GM21529 (cell line): ENCODE measurements around the gene CCM2.

Experiments used
- ATAC-seq: cut with Tn5 transposase; IDR thresholded peaks from one replicate; pipeline ENCODE4 v1.9.1; 2021; ENCODE audit not compliant: unreplicated experiment

CCM2 gene

GRCh38 chr7:45118292-45118691, 118.3 kb downstream of the CCM2 start:
- ATAC-seq, result no peak

- ATAC-seq, result no peak
Measured at GRCh38 chr7:45118889-45119331, 118.9 kb downstream of the CCM2 start.

GRCh38 chr7:45119550-45119949, 119.5 kb downstream of the CCM2 start:
- ATAC-seq, result no peak

DNA sequence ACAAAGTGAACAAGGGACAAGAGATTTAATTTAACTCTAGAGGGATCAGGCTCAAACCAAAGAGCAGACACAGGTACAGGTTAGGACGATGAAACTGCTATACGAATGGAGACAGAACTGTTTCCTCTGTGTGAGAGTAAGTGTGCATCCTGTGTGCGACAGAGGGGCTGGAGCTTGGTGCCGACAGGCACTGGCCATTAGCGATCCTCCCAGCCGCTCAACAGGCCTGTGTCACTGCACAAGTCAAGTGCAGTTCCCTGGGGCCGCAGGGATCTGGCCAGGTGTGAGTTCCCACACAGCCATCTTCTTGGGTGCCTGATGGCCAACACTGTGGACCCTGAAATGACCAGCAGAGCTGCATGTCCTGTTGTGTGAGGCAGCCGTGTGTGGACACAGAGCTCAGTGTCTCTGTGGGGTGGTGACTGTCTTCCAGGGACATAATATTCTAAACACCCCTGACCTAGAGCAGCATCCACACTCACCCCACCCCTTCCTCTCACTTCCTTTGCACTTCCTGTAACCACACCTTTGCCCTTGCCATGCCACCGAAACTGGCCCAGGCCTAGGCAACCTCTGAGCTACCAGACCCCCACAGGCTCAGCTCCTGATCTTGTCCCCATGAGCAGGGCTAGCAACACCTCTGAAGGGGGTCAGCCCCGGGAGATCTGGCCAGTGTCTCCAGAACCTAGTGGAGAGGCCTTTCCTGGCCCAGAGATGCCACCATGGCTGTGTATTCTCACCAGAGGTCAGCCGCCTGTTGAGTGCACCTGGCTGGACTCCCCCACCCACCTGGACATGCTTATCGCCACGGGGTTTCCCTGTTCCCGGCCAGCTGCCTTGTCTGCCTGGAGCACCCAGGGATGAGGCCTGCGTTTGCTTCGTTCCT, 123.2 kb downstream of the CCM2 start:
- ATAC-seq, result no peak

- ATAC-seq, result no peak
Measured at GRCh38 chr7:45123913-45124710, 124.1 kb downstream of the CCM2 start.

DNA sequence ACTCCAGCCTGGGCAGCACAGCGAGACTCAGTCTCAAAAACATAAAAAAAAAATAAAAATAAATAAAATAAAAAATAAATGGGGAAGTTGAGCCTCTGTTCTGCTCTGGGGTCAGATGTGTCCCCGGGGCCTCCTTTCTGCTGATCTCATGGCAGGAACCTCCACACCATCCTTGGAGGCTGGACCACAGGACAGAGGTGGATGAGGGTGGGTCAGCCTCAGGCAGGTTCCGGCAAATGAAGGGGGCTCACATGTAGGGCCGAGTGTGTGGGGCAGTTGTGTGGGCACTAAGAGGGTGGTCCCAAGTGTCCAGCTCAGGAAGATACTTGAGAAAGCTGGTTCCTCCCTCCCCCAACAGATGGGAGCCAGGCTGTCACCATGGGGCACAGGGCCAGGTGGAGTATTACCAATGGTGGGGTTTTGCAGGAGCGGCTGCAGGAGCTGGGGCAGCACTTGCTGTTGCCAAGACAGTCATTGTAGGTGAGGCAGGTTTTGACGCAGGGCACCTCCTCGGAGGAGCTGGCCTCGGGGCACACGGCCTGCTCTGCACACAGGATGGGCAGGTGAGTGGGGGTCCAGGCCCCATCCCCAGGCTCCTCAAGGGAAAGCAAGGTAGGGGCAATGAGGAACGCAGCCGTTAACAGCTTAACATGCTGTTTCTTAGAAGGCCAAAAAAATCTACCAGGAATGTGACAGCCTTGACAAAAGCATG, 125.3 kb downstream of the CCM2 start:
- ATAC-seq, result no peak
